ENCODE results near the gene ST8SIA6.

Gene ST8SIA6

GRCh38 chr10:17383801-17384555, 70.4 kb downstream of the ST8SIA6 start:
- DNase-seq = no peak

- no peak for DNase-seq
Measured at GRCh38 chr10:17381502-17382142, 72.8 kb downstream of the ST8SIA6 start.

GRCh38 chr10:17380888-17381287, 73.5 kb downstream of the ST8SIA6 start:
- no peak for DNase-seq

GRCh38 chr10:17380016-17380415, 74.4 kb downstream of the ST8SIA6 start:
- no peak for DNase-seq

GRCh38 chr10:17379151-17379690, 75.2 kb downstream of the ST8SIA6 start:
- DNase-seq = no peak

- no peak for DNase-seq
Measured at GRCh38 chr10:17375936-17376584, 78.3 kb downstream of the ST8SIA6 start.

GRCh38 chr10:17368708-17369272, 85.6 kb downstream of the ST8SIA6 start:
- no peak for DNase-seq

- no peak for DNase-seq
Measured at GRCh38 chr10:17366705-17367104, 87.7 kb downstream of the ST8SIA6 start.

- DNase-seq = no peak
Measured at GRCh38 chr10:17365402-17365801, 89.0 kb downstream of the ST8SIA6 start.

- DNase-seq = no peak
Measured at GRCh38 chr10:17358461-17358860, 95.9 kb downstream of the ST8SIA6 start.

- no peak for DNase-seq
Measured at GRCh38 chr10:17357781-17358180, 96.6 kb downstream of the ST8SIA6 start.

GRCh38 chr10:17356820-17357219, 97.6 kb downstream of the ST8SIA6 start:
- DNase-seq = no peak

GRCh38 chr10:17354781-17355180, 99.6 kb downstream of the ST8SIA6 start:
- no peak for DNase-seq

- no peak for DNase-seq
Measured at GRCh38 chr10:17353568-17354300, 100.7 kb downstream of the ST8SIA6 start.

- no peak for DNase-seq
Measured at GRCh38 chr10:17352583-17352982, 101.8 kb downstream of the ST8SIA6 start.

- DNase-seq = no peak
Measured at GRCh38 chr10:17351506-17351905, 102.9 kb downstream of the ST8SIA6 start.

GRCh38 chr10:17349717-17350116, 104.7 kb downstream of the ST8SIA6 start:
- DNase-seq = no peak

GRCh38 chr10:17348501-17349349, 105.7 kb downstream of the ST8SIA6 start:
- no peak for DNase-seq

- no peak for DNase-seq
Measured at GRCh38 chr10:17348011-17348500, 106.3 kb downstream of the ST8SIA6 start.

- no peak for DNase-seq
Measured at GRCh38 chr10:17344206-17344605, 110.2 kb downstream of the ST8SIA6 start.

GRCh38 chr10:17343118-17343517, 111.3 kb downstream of the ST8SIA6 start:
- no peak for DNase-seq

All from SW 1271 (cell line).